DND-41 (cell line): ENCODE data around the gene EAF1.

Experiments
- CTCF ChIP-seq: IDR thresholded peaks from 2 replicates; pipeline ENCODE4 v1.5.1; 2012; ENCODE audit warnings: borderline replicate concordance, low read length, moderate library complexity, mild to moderate bottlenecking; ENCODE audit not compliant: poor library complexity, severe bottlenecking; ENCODE audit errors: extremely low read depth
- EZH2 ChIP-seq: IDR thresholded peaks from 3 replicates; pipeline ENCODE4 v1.6.1; 2012; ENCODE audit warnings: borderline replicate concordance, low read depth, mild to moderate bottlenecking, moderate library complexity, low read length, inconsistent platforms; ENCODE audit not compliant: severe bottlenecking

GRCh38 chr3:15430624-15431023 is 3.2 kb downstream of the EAF1 start:
- TF ChIP-seq CTCF (no peak), EZH2 (no peak)
